GM13977 (cell line): Measurements from ENCODE around the gene PTBP2.

Experiments used
- DNase-seq: peaks from one replicate; pipeline ENCODE4 v3.0.0; 2012; ENCODE audit warnings: low spot score
- in situ Hi-C: fragments of 300-500 bp; cut with MboI; formaldehyde crosslinking; loops from one replicate; pipeline ENCODE4 v1.12.0; 2022; ENCODE audit warnings: low sequenced_read_pairs, low pct_unique_long_range_greater_than_20kb, mixed read lengths, inconsistent platforms; ENCODE audit not compliant: unreplicated experiment
- TF ChIP-seq, protein P1 (sequence below): IDR thresholded peaks from 2 replicates; pipeline ENCODE4 v1.5.1; 2012; ENCODE audit warnings: mild to moderate bottlenecking, control low read depth; ENCODE audit not compliant: insufficient read depth; ENCODE audit errors: extremely low read depth, missing control alignments

The PTBP2 gene

DNA sequence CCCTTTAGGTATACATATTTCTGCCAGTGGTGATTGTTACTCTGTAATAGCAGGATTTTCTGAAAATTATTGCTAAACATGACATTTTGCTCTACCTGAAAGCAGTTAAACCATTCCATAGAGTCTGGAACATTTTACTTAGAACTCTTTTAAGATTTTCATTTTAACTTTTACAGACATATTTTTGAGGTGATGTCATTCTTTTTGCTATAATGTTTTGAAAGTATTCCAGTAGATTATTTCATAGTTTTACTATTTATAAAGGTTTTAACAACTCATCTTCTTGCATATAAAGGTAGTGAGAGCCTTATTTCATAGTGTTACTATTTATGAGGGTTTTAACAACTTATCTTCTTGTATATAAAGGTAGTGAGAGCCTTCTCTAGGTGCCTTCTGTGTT is 42.9 kb downstream of the PTBP2 start:
- no peak for DNase-seq
- TF ChIP-seq, protein P1, sequence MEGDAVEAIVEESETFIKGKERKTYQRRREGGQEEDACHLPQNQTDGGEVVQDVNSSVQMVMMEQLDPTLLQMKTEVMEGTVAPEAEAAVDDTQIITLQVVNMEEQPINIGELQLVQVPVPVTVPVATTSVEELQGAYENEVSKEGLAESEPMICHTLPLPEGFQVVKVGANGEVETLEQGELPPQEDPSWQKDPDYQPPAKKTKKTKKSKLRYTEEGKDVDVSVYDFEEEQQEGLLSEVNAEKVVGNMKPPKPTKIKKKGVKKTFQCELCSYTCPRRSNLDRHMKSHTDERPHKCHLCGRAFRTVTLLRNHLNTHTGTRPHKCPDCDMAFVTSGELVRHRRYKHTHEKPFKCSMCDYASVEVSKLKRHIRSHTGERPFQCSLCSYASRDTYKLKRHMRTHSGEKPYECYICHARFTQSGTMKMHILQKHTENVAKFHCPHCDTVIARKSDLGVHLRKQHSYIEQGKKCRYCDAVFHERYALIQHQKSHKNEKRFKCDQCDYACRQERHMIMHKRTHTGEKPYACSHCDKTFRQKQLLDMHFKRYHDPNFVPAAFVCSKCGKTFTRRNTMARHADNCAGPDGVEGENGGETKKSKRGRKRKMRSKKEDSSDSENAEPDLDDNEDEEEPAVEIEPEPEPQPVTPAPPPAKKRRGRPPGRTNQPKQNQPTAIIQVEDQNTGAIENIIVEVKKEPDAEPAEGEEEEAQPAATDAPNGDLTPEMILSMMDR = no peak
- in situ Hi-C loops = no loop called here

DNA sequence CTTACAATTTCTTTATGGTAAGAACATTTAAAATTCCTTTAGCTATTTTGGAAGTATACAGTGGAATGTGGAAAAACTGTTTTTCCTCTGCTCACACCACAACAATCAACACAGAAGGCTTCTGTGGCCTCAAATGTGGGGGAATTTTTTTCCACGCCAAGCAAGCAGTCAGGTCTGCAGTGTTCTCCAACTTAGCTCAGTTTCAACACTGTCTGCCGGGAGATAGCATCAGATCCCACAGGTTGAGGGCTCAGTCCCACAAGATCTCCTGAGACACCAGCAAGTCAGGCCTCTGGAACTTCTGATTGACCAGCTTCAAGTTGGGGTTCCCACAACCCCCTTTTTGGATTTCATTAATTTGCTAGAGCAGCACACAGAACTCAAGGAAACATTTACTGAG is 50.3 kb downstream of the PTBP2 start:
- in situ Hi-C loops = no loop called here
- DNase-seq = no peak
- TF ChIP-seq, protein P1 = no peak

DNA sequence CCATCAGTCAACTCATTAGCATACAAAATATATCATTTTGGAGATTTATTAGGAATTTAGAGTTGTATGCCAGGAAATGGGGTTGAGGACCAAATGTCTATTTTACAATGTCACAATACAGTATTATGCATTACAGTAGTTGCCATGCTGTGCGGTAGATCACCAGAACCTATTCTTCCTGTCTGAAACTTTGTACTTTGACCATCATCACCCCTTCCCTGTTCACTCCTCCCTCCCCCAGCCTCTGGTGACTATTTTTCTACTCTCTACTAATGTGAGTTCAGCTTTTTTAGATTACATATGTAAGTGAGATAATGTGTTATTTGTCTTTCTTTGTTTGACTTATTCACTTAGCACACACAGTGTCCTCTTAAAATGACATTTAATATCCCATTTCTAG is 50.8 kb downstream of the PTBP2 start:
- no peak for DNase-seq
- in situ Hi-C loops = no loop called here
- TF ChIP-seq, protein P1 = no peak

DNA sequence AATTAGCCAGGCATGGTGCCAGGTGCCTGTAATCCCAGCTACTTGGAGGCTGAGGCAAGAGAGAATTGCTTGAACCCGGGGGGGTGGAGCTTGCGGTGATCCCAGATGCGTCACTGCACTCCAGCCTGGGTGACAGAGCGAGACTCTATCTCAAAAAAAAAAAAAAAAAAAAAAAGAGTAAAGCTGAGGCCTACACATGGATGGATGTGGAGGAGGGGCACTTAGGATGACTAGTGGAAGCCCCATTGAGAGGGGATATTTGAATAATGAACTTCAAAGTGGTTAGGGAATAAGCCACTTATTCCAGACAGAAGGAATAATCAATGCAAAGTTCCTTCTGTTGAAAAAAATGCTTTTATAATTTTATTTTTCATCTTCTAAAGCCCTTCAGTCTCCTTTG is 51.4 kb downstream of the PTBP2 start:
- no peak for DNase-seq
- in situ Hi-C loops = no loop called here
- TF ChIP-seq, protein P1 = no peak

DNA sequence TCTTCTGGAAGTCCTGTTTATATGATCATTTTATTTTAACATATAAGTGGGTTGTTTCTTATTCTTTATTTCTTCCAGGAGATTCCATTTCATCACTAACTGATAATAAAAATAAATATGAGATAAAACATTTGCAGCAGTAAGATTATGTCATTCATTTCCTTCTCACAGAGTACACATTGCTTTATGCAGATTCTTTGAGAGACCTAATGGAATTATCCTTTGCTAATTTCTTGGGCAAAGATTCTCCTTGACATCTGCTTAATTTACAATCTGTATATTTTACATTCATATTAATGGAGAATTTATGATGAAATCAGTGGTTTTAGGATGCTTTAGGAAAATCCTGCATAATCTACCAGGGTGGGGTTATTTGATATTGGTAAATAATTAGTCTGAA is 60.6 kb downstream of the PTBP2 start:
- in situ Hi-C loops = no loop called here
- no peak for DNase-seq
- TF ChIP-seq, protein P1 = no peak

DNA sequence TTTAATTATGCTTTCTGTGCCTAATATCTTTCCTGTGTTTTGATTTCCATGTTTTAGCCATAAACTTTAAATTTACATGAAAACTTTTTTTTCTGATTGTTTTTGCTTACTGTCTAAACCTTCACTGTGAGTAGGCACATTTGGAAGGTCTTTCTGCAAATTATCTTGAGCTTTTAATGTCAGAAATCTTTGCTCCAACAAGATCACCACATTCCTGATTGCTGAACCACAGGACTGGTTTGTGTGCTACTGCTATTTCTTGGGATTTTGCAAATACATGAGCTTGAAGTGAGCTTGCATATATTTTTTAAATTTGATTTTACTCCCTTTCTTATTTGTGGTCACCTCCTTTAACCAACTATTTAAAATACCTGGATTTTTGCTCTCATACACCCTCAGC is 61.3 kb downstream of the PTBP2 start:
- in situ Hi-C loops = no loop called here
- TF ChIP-seq, protein P1 = no peak

DNA sequence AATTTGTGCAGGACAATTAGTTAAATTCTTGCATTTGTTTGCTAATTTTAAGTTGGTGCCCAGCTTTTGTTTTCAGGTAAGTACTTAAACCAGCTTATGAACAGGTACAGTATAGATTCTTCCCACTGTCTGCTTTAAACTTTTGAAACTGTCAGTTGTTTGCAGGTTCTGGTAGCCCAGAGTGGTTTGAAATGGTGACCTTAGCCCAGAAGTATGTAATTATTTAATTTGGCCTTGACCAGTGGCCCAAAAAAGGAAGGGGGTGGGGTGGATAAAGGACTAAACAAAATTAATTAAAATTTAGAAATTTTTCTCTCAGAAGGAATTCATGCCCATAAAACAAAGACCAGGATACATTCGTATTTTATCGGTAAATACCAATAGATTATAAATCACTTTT is 69.0 kb downstream of the PTBP2 start:
- DNase-seq = no peak
- TF ChIP-seq, protein P1 = no peak
- in situ Hi-C loops = no loop called here

More for the DNA sequence above, 61.3 kb downstream of the PTBP2 start:
- DNase-seq = no peak
